Stimulated activated CD4-positive, alpha-beta T cell treated with anti-CD3 and anti-CD28 coated beads, Interleukin-1b, Interleukin-23, amount 100 ng/mL, for 1 hour (primary cell): ENCODE results near the gene OR6K6.

Source experiments
- DNase-seq, 2 donors: peaks; one replicate each; pipeline ENCODE4 v3.0.0-alpha.2; 2020; ENCODE audit warnings: low read depth in 2 of 2

Gene OR6K6

DNA sequence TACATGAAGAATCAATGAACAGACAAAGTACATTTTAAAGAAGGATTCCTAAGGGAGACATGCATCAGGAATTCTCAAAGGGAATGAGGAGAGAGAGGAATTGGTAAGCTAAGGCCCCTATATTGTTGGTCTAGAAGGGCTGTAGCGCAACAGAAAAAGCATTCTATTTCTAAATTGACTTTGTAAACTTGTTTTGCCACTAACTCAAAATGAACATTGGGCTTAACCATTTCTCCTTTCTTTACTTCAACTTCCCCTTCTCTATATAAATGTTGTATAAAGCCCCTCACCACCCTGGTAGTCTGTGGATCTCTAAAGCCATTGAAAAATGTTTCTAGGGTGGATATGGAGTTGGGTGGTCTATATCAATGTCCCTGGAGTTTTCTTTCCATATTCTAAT, 46.9 kb downstream of the OR6K6 start:
- no peak for DNase-seq

DNA sequence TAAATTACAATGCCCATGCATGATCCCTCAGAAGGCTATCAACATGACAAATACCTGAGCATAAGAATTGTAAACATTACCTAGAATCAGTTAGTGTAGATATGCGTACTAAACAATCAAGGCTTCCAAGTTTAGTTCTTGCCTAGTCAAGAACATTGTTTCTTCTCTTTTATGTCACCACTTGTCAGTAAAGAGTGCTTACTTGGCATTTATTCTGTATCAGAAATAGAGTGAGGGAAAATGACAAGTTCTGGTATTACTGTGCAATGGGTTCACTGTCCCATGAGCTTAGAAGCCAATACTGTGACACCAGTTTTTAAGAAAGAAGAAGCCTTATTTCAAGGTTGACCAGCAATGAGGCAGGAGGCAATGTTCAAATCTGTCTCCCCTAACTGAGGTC, 49.2 kb downstream of the OR6K6 start:
- DNase-seq, result no peak
